Choroid plexus epithelial cell (primary cell): Measurements from ENCODE around the gene TUBB8B.
"Not testable (repeated sequence)": the region's sequence is repeated elsewhere in the genome, so short reads cannot be mapped to it uniquely, and the experiment has no call there.

ENCODE experiments used
- DNase-seq: peaks from one replicate; pipeline ENCODE4 v3.0.0-alpha.2; 2010; ENCODE audit warnings: low read depth
- H3K4me3 ChIP-seq: 2 replicates; pipeline ENCODE4 v1.5.1; 2011; ENCODE audit warnings: low read depth, mild to moderate bottlenecking, control low read depth, low read length, moderate library complexity

The TUBB8B gene

DNA sequence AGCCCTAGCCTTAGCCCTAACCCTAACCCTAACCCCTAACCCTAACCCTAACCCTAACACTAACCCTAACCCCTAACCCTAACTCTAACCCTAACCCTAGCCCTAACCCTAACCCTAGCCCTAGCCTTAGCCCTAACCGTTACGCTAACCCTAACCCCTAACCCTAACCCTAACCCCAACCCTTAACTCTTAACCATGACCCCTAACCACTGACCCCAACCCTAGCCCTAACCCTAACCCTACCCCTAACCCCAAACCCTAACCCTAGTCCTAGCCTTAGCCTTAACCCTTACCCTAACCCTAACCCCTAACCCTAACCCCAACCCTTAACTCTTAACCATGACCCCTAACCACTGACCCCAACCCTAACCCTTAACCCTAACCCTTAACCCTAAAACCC lies 14.2 kb upstream of the TUBB8B start:
- not testable (repeated sequence) for H3K4me3 ChIP-seq, DNase-seq

DNA sequence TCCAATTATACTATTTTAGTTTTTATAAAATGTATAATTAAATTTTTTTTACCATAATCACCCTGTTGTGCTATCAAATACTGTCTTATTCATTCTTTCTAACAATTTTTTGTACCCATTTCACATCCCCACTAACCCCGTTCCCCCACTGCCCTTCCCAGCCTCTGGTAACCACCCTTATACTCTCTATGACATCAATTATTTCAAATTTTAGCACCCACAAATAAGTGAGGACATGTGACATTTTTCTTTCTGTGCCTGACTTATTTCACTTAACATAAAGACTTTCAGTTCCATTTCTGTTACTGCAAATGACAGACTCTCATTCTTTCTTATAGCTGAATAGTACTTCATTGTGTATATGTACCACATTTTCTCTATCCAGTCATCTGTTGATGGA lies 5.0 kb upstream of the TUBB8B start:
- DNase-seq, H3K4me3 ChIP-seq: not testable (repeated sequence)

DNA sequence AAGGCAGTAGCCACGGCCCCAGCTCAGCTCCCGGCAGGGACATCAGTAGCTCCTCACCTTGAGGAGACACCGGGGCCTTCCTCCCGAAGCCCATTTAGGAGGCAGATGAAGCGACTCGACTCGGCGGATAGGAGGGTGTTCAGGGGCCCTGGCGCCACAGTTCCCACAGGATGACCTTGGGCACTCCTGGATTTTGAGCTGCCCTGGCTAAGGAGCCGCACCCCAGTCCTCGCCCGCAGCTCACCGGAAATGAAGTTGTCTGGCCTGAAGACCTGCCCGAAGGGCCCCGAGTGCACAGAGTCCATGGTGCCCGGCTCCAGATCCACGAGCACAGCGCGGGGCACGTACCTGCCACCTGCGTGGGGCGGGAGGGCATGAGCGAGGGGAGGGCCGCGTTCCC lies 719 bp downstream of the TUBB8B start:
- not testable (repeated sequence) for DNase-seq, H3K4me3 ChIP-seq

DNA sequence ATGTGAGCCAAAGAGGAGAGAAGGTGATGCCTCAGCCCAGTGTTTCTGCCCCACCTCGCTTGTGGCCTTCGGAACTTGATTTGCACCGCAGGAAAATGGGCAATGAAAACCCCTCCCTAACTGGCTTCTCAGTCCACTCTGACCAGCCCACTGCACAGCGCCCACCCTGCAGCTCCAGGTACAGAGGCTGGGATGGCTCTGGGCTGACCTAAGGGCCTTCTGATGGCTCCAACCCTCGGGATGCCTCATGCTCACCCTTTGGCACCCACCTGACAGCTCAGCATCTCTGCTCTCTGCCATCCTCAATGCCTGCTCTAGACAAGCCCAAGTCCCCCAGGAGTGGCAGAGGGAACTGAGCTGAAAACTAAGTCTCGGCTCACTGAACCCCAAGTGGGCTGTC lies 36.2 kb downstream of the TUBB8B start:
- not testable (repeated sequence) for DNase-seq, H3K4me3 ChIP-seq

DNA sequence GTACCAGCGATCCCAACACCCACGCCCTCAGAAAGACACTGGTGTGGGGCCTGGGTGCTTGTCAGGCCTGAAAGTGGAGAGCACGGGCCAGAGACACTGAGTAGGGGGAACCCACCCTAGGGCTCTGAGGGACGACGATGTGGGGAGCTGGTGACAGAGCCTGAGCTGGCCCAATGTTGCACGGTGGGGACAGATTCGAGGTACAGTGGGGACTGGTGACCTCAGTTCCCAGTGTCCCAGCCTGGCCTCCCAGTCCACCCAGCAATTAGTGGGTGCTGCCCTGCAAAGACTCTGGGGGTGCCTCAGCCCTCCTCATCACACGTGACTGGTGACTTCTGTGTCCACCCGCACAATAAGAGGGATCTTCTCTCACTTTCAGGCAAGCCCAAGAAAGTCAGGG lies 36.6 kb downstream of the TUBB8B start:
- not testable (repeated sequence) for DNase-seq, H3K4me3 ChIP-seq

DNA sequence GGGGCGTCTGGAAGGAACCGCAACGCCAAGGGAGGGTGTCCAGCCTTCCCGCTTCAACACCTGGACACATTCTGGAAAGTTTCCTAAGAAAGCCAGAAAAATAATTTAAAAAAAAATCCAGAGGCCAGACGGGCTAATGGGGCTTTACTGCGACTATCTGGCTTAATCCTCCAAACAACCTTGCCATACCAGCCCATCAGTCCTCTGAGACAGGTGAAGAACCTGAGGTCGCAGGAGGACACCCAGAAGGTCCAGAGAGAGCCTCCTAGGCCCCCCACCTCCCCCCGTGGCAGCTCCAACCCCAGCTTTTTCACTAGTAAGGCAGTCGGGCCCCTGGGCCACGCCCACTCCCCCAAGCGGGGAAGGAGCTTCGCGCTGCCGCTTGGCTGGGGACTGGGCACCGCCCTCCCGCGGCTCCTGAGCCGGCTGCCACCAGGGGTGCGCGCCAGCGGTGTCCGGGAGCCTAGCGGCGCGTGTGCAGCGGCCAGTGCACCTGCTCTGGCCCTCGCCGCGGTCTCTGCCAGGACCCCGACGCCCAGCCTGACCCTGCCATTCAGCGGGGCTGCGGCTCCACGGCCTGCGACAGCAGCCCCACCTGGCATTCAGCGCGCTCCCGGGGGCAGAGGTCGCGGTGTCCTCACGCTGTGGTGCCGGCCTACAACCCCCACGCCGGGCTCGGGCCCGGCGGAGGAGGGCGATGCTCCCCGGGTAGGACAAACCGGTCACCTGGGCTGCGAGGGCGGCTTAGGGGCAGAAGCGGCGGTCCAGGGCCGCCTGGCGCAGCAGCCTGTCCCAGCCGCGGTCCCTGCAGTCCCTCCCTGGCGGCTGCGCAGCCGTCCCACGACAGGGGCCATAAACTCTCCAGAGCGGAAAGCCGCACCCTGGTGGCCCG lies 37.8 kb downstream of the TUBB8B start:
- not testable (repeated sequence) for H3K4me3 ChIP-seq, DNase-seq

DNA sequence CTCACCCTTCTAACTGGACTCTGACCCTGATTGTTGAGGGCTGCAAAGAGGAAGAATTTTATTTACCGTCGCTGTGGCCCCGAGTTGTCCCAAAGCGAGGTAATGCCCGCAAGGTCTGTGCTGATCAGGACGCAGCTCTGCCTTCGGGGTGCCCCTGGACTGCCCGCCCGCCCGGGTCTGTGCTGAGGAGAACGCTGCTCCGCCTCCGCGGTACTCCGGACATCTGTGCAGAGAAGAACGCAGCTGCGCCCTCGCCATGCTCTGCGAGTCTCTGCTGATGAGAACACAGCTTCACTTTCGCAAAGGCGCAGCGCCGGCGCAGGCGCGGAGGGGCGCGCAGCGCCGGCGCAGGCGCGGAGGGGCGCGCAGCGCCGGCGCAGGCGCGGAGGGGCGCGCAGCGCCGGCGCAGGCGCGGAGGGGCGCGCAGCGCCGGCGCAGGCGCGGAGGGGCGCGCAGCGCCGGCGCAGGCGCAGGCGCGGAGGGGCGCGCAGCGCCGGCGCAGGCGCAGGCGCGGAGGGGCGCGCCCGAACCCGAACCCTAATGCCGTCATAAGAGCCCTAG lies 38.7 kb downstream of the TUBB8B start:
- not testable (repeated sequence) for H3K4me3 ChIP-seq, DNase-seq

DNA sequence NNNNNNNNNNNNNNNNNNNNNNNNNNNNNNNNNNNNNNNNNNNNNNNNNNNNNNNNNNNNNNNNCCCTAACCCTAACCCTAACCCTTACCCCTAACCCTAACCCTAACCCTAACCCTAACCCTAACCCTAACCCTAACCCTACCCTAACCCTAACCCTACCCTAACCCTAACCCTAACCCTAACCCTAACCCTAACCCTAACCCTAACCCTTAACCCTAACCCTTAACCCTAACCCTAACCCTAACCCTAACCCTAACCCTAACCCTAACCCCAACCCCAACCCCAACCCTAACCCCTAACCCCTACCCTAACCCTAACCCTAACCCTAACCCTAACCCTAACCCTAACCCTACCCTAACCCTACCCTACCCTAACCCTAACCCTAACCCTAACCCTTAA lies 39.5 kb downstream of the TUBB8B start:
- not testable (repeated sequence) for H3K4me3 ChIP-seq, DNase-seq
